Neural progenitor cell (in vitro differentiated cells): ENCODE results near the gene TRPC4AP. TPM values are rescaled to one million over a fixed set of nuclear protein-coding genes. Genes with fewer than 3 reads are reported as not detected.

Source experiments
- DNase-seq: peaks from one replicate; pipeline ENCODE4 v3.0.0-alpha.2; 2016; ENCODE audit warnings: low spot score
- H2AFZ ChIP-seq: fragments of 200-600 bp; sonication (generic); replicated peaks from 2 replicates; pipeline ENCODE4 v1.6.1; 2016; ENCODE audit warnings: antibody characterized with exemption
- H3F3A ChIP-seq: fragments of 200-600 bp; sonication (generic); 2 replicates; pipeline ENCODE4 v1.6.1; 2016; ENCODE audit warnings: antibody characterized with exemption, low read depth
- H3K27ac ChIP-seq: fragments of 200-600 bp; sonication (generic); 2 replicates; pipeline ENCODE4 v1.5.1; 2016; ENCODE audit warnings: mild to moderate bottlenecking
- H3K27me3 ChIP-seq: fragments of 200-600 bp; sonication (generic); 2 replicates; pipeline ENCODE4 v1.6.1; 2016; ENCODE audit warnings: mild to moderate bottlenecking, moderate library complexity
- H3K36me3 ChIP-seq: fragments of 200-600 bp; sonication (generic); 2 replicates; pipeline ENCODE4 v1.5.1; 2016
- H3K4me1 ChIP-seq: fragments of 200-600 bp; sonication (generic); 2 replicates; pipeline ENCODE4 v1.6.1; 2016; ENCODE audit warnings: mixed run types
- H3K4me2 ChIP-seq: fragments of 200-600 bp; sonication (generic); 2 replicates; pipeline ENCODE4 v1.6.1; 2016
- H3K4me3 ChIP-seq: fragments of 200-600 bp; sonication (generic); 2 replicates; pipeline ENCODE4 v1.5.1; 2016
- H3K79me2 ChIP-seq: fragments of 200-600 bp; sonication (generic); 2 replicates; pipeline ENCODE4 v1.6.1; 2016; ENCODE audit warnings: low read depth
- H3K9ac ChIP-seq: fragments of 200-600 bp; sonication (generic); 2 replicates; pipeline ENCODE4 v1.6.1; 2016
- H3K9me3 ChIP-seq: fragments of 200-600 bp; sonication (generic); 2 replicates; pipeline ENCODE4 v1.5.1; 2016; ENCODE audit warnings: low read depth
- H4K20me1 ChIP-seq: fragments of 200-600 bp; sonication (generic); 2 replicates; pipeline ENCODE4 v1.6.1; 2016; ENCODE audit warnings: low read depth
- H3K27ac Mint-ChIP-seq: 3 replicates; pipeline ENCODE4 v1.8.0; 2021; ENCODE audit warnings: mixed read lengths
- H3K27me3 Mint-ChIP-seq: 2 replicates; pipeline ENCODE4 v1.8.0; 2022; ENCODE audit warnings: low read depth, mild to moderate bottlenecking, inconsistent platforms, moderate library complexity, mixed read lengths; ENCODE audit not compliant: insufficient read depth
- H3K36me3 Mint-ChIP-seq: 3 replicates; pipeline ENCODE4 v1.8.0; 2021; ENCODE audit warnings: mixed read lengths
- H3K4me1 Mint-ChIP-seq: 3 replicates; pipeline ENCODE4 v1.8.0; 2021; ENCODE audit warnings: mixed read lengths
- H3K4me3 Mint-ChIP-seq: 3 replicates; pipeline ENCODE4 v1.8.0; 2021; ENCODE audit warnings: mild to moderate bottlenecking, moderate library complexity, mixed read lengths
- H3K9me3 Mint-ChIP-seq: 3 replicates; pipeline ENCODE4 v1.8.0; 2020; ENCODE audit warnings: mixed read lengths
- EZH2 ChIP-seq: fragments of 200-600 bp; sonication (generic); IDR thresholded peaks from 2 replicates; pipeline ENCODE4 v1.6.1; 2017; ENCODE audit warnings: antibody characterized with exemption, mild to moderate bottlenecking, moderate library complexity
- EZH2phosphoT487 ChIP-seq: fragments of 200-600 bp; sonication (generic); IDR thresholded peaks from 2 replicates; pipeline ENCODE4 v1.6.1; 2017; ENCODE audit warnings: antibody characterized with exemption
- total RNA-seq: library from RNA; depleted of rRNA; stranded (reverse); fragments of >200 nt; gene quantifications from 2 replicates; pipeline ENCODE4 v1.2.3, GENCODE V29; 2015; ENCODE audit warnings: low replicate concordance
- TF ChIP-seq, protein P1 (sequence below): fragments of 200-600 bp; sonication (generic); IDR thresholded peaks from 2 replicates; pipeline ENCODE4 v1.5.1; 2017; ENCODE audit warnings: antibody characterized with exemption, mild to moderate bottlenecking

Gene TRPC4AP
- total RNA-seq, 1 donor from 2014 or later, result 73.0 TPM

GRCh38 chr20:34956041-34956458 lies 136.6 kb downstream of the TRPC4AP start:
- H3K79me2 ChIP-seq, result peaks cover 11% of the 10 kb centered on the region
- H3K36me3 ChIP-seq, result no peaks in the 10 kb centered on the region
- no peak for DNase-seq
- peaks cover 13% of the 10 kb centered on the region for H3K4me1 ChIP-seq
- H3F3A ChIP-seq, result peaks cover 20% of the 10 kb centered on the region
- Mint-ChIP-seq H3K4me3 (peak overlapping the region; percentile 95), H3K4me1 (peaks cover 49% of the 10 kb centered on the region), H3K9me3 (no peaks in the 10 kb centered on the region), H3K27me3 (peaks cover 4% of the 10 kb centered on the region), H3K36me3 (no peaks in the 10 kb centered on the region), H3K27ac (peak overlapping the region; percentile 99)
- no peaks in the 10 kb centered on the region for H3K9me3 ChIP-seq
- H4K20me1 ChIP-seq, result no peaks in the 10 kb centered on the region
- no peak for TF ChIP-seq EZH2phosphoT487
- no peaks in the 10 kb centered on the region for H3K27me3 ChIP-seq
- H3K9ac ChIP-seq, result no peak overlapping the region
- no peak overlapping the region for H3K27ac ChIP-seq
- H3K4me3 ChIP-seq, result peak overlapping the region; percentile 62
- H2AFZ ChIP-seq, result peak overlapping the region; percentile 51
- H3K4me2 ChIP-seq, result peak overlapping the region; percentile 86

GRCh38 chr20:34955231-34956040 lies 137.2 kb downstream of the TRPC4AP start, which contains the start of the genes GSS and MYH7B:
Gene GSS, minus strand, starts transcription at chr20:34955806. Its CDS starts 3,954 bp downstream, at chr20:34951852.
Gene MYH7B, plus strand, starts transcription at chr20:34955868. Its CDS starts 22,138 bp downstream, at chr20:34978006.
- no peaks in the 10 kb centered on the region for H3K9me3 Mint-ChIP-seq
- no peak for TF ChIP-seq EZH2phosphoT487
- TF ChIP-seq, protein P1, sequence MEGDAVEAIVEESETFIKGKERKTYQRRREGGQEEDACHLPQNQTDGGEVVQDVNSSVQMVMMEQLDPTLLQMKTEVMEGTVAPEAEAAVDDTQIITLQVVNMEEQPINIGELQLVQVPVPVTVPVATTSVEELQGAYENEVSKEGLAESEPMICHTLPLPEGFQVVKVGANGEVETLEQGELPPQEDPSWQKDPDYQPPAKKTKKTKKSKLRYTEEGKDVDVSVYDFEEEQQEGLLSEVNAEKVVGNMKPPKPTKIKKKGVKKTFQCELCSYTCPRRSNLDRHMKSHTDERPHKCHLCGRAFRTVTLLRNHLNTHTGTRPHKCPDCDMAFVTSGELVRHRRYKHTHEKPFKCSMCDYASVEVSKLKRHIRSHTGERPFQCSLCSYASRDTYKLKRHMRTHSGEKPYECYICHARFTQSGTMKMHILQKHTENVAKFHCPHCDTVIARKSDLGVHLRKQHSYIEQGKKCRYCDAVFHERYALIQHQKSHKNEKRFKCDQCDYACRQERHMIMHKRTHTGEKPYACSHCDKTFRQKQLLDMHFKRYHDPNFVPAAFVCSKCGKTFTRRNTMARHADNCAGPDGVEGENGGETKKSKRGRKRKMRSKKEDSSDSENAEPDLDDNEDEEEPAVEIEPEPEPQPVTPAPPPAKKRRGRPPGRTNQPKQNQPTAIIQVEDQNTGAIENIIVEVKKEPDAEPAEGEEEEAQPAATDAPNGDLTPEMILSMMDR, result peak; percentile 55
- Histone ChIP-seq H3K36me3 (no peaks in the 10 kb centered on the region), H3K4me2 (peak within 1 kb of the TSS; percentile 86), H3F3A (peaks cover 20% of the 10 kb centered on the region), H3K27ac (peak within 1 kb of the TSS; percentile 65), H3K9me3 (no peaks in the 10 kb centered on the region), H3K79me2 (peaks cover 11% of the 10 kb centered on the region), H4K20me1 (no peaks in the 10 kb centered on the region), H3K4me3 (peak within 1 kb of the TSS; percentile 62), H3K9ac (peak within 1 kb of the TSS; percentile 58), H3K27me3 (no peaks in the 10 kb centered on the region), H3K4me1 (peaks cover 13% of the 10 kb centered on the region), H2AFZ (peak within 1 kb of the TSS; percentile 77)
- peaks cover 46% of the 10 kb centered on the region for H3K4me1 Mint-ChIP-seq
- H3K27me3 Mint-ChIP-seq, result peaks cover 4% of the 10 kb centered on the region
- H3K4me3 Mint-ChIP-seq, result peak within 1 kb of the TSS; percentile 95
- DNase-seq, result peak; percentile 99
- H3K27ac Mint-ChIP-seq, result peak within 1 kb of the TSS; percentile 99
- no peaks in the 10 kb centered on the region for H3K36me3 Mint-ChIP-seq

DNA sequence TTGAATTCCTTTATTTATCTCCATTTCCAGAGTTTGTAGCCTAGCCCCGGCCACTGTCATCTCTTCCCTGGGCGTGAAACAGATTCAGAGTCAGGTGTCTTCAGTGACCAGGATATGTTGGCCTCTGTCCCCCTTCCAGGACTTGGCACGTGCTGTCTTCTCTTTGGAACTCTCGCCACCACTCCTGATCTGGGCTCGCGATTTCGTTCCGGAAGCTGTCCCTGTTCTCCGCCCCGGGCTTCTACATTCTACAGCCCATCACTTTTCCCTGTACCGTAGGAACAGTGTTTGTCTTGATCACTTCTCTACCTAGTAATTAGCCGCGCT lies 137.7 kb downstream of the TRPC4AP start:
- DNase-seq, result no peak

More for the DNA sequence above, 137.7 kb downstream of the TRPC4AP start:
- no peaks in the 10 kb centered on the region for H4K20me1 ChIP-seq
- Mint-ChIP-seq H3K4me1 (peaks cover 46% of the 10 kb centered on the region), H3K9me3 (no peaks in the 10 kb centered on the region), H3K27ac (peak overlapping the region; percentile 99), H3K4me3 (peak overlapping the region; percentile 95), H3K36me3 (peaks cover 1% of the 10 kb centered on the region), H3K27me3 (peaks cover 7% of the 10 kb centered on the region)
- H3K27ac ChIP-seq, result no peak overlapping the region
- no peak for TF ChIP-seq EZH2
- TF ChIP-seq EZH2phosphoT487, result no peak
- TF ChIP-seq, protein P1, result no peak
- H3K79me2 ChIP-seq, result peaks cover 11% of the 10 kb centered on the region
- peaks cover 20% of the 10 kb centered on the region for H3F3A ChIP-seq
- H3K4me3 ChIP-seq, result peak overlapping the region; percentile 62
- H3K9me3 ChIP-seq, result no peaks in the 10 kb centered on the region
- H3K4me2 ChIP-seq, result peak overlapping the region; percentile 86
- peaks cover 13% of the 10 kb centered on the region for H3K4me1 ChIP-seq
- H3K9ac ChIP-seq, result peak overlapping the region; percentile 58
- H2AFZ ChIP-seq, result peak overlapping the region; percentile 77
- H3K36me3 ChIP-seq, result no peaks in the 10 kb centered on the region
- no peaks in the 10 kb centered on the region for H3K27me3 ChIP-seq
